OCI-LY1 (cell line): ENCODE results near the gene DDX19B.

Source experiments
- CTCF ChIP-seq: fragments of 200-600 bp; sonication (generic), shearing (Covaris generic); IDR thresholded peaks from 2 replicates; pipeline ENCODE4 v1.5.1; 2017; ENCODE audit warnings: mild to moderate bottlenecking, antibody characterized with exemption, low read length, moderate library complexity, mixed read lengths
- EZH2 ChIP-seq: fragments of 200-600 bp; sonication (generic), shearing (Covaris generic); IDR thresholded peaks from 2 replicates; pipeline ENCODE4 v1.8.0; 2017; ENCODE audit warnings: borderline replicate concordance, mixed run types, mild to moderate bottlenecking, antibody characterized with exemption, low read length, moderate library complexity, mixed read lengths

GRCh38 chr16:70380248-70380918, 81.4 kb downstream of the DDX19B start:
- no peak for TF ChIP-seq EZH2
- no peak for TF ChIP-seq CTCF
